ENCODE measurements around the gene LMO7.
"Not testable (repeated sequence)": the region's sequence is repeated elsewhere in the genome, so short reads cannot be mapped to it uniquely, and the experiment has no call there.

The LMO7 gene

GRCh38 chr13:75680251-75680650 lies 44.1 kb downstream of the LMO7 start:
- H3K9ac ChIP-seq (ENCODE audit: low read depth, low read length); H3K4me3 ChIP-seq (ENCODE audit: low read depth, low read length); H3K27me3 ChIP-seq (ENCODE audit: control insufficient read depth, insufficient read depth, low read length); H3K4me1 ChIP-seq (ENCODE audit: control insufficient read depth, insufficient read depth, low read length); H3K36me3 ChIP-seq (ENCODE audit: control insufficient read depth, insufficient read depth, low read length); H3K9me3 ChIP-seq (ENCODE audit: control insufficient read depth, insufficient read depth, low read length): not testable (repeated sequence)

DNA sequence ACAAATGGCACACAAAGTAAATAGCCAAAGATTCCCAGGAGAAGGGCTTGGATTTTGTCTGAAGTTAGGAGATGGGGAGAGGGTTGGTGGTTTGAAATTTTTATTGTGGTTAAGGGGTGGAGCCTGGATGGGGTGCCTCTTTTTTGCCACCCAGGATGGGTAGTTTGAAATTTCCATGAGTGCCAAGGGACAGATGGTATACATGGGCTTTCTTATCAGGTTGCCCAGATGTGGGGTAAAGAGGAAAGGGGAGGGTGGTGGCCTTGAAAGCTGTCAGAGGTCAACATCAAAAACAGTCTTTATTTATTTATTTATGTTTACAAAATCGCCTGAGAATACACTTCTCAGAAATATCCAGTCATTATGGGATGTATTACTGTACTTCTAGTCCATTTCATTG lies 46.2 kb downstream of the LMO7 start:
- Histone ChIP-seq H3K4me1 (ENCODE audit: control insufficient read depth, insufficient read depth, low read length) (peaks cover 7% of the 10 kb centered on the region), H3K27me3 (ENCODE audit: control insufficient read depth, insufficient read depth, low read length) (no peaks in the 10 kb centered on the region), H3K36me3 (ENCODE audit: control insufficient read depth, insufficient read depth, low read length) (no peaks in the 10 kb centered on the region), H3K4me3 (ENCODE audit: low read depth, low read length) (no peak overlapping the region), H3K9me3 (ENCODE audit: control insufficient read depth, insufficient read depth, low read length) (no peaks in the 10 kb centered on the region), H3K9ac (ENCODE audit: low read depth, low read length) (no peak overlapping the region)

DNA sequence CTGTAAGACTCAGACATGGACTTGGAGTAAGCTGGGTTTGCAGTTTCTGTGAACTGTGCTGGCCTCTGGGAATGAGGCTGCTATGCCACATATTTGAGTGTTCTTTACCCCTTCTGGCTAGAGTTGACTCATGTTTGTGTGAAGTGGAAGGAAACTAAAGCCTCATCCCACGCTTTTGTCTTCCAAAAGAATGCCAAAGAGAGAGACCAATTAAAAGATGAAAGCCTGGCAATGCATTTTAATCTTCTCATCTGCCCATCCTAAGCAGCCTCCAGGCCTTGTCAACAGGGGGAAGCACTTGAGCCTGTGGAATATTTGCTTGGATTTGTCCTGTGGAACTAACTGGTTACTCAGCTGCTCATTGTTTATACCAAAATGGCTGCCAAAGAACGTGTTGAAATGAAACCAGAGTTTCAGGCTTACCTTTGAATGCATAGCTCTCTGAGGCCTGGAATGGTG lies 49.1 kb downstream of the LMO7 start:
- Histone ChIP-seq H3K27me3 (ENCODE audit: control insufficient read depth, insufficient read depth, low read length) (no peaks in the 10 kb centered on the region), H3K9ac (ENCODE audit: low read depth, low read length) (no peak overlapping the region), H3K36me3 (ENCODE audit: control insufficient read depth, insufficient read depth, low read length) (no peaks in the 10 kb centered on the region), H3K9me3 (ENCODE audit: control insufficient read depth, insufficient read depth, low read length) (no peaks in the 10 kb centered on the region), H3K4me1 (ENCODE audit: control insufficient read depth, insufficient read depth, low read length) (peaks cover 7% of the 10 kb centered on the region), H3K4me3 (ENCODE audit: low read depth, low read length) (no peak overlapping the region)

- Histone ChIP-seq H3K9ac (ENCODE audit: low read depth, low read length) (no peak overlapping the region), H3K4me3 (ENCODE audit: low read depth, low read length) (no peak overlapping the region), H3K4me1 (ENCODE audit: control insufficient read depth, insufficient read depth, low read length) (peaks cover 7% of the 10 kb centered on the region), H3K27me3 (ENCODE audit: control insufficient read depth, insufficient read depth, low read length) (no peaks in the 10 kb centered on the region), H3K36me3 (ENCODE audit: control insufficient read depth, insufficient read depth, low read length) (no peaks in the 10 kb centered on the region), H3K9me3 (ENCODE audit: control insufficient read depth, insufficient read depth, low read length) (no peaks in the 10 kb centered on the region)
Measured at GRCh38 chr13:75687150-75687763, 51.1 kb downstream of the LMO7 start.

- no peak overlapping the region for H3K9ac ChIP-seq (ENCODE audit: low read depth, low read length)
- H3K27me3 ChIP-seq (ENCODE audit: control insufficient read depth, insufficient read depth, low read length), result no peaks in the 10 kb centered on the region
- peaks cover 7% of the 10 kb centered on the region for H3K4me1 ChIP-seq (ENCODE audit: control insufficient read depth, insufficient read depth, low read length)
- no peaks in the 10 kb centered on the region for H3K36me3 ChIP-seq (ENCODE audit: control insufficient read depth, insufficient read depth, low read length)
- no peaks in the 10 kb centered on the region for H3K9me3 ChIP-seq (ENCODE audit: control insufficient read depth, insufficient read depth, low read length)
- no peak overlapping the region for H3K4me3 ChIP-seq (ENCODE audit: low read depth, low read length)
Measured at GRCh38 chr13:75689686-75690085, 53.6 kb downstream of the LMO7 start.

DNA sequence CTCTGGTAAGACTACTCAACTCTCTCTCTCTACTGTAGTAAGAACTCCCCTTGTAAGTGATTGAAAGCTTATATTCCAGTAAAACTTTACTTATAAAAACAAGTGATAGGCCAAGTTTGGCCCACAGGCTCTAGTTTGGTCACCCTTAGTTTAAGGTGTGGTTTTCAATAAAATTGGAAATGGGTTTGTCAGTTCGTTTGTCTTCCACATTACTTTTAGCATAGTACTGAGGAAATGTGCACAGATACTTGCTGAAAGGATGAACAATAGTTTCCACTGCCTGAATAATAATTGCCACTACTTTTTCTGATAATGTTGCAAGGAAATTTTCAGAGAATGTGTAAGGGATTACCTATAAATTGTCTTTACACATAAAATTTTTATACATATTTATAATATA lies 54.5 kb downstream of the LMO7 start:
- H3K4me1 ChIP-seq (ENCODE audit: control insufficient read depth, insufficient read depth, low read length), result peaks cover 3% of the 10 kb centered on the region
- H3K9me3 ChIP-seq (ENCODE audit: control insufficient read depth, insufficient read depth, low read length), result no peaks in the 10 kb centered on the region
- H3K36me3 ChIP-seq (ENCODE audit: control insufficient read depth, insufficient read depth, low read length), result no peaks in the 10 kb centered on the region
- H3K9ac ChIP-seq (ENCODE audit: low read depth, low read length), result no peak overlapping the region
- H3K27me3 ChIP-seq (ENCODE audit: control insufficient read depth, insufficient read depth, low read length), result no peaks in the 10 kb centered on the region
- no peak overlapping the region for H3K4me3 ChIP-seq (ENCODE audit: low read depth, low read length)

DNA sequence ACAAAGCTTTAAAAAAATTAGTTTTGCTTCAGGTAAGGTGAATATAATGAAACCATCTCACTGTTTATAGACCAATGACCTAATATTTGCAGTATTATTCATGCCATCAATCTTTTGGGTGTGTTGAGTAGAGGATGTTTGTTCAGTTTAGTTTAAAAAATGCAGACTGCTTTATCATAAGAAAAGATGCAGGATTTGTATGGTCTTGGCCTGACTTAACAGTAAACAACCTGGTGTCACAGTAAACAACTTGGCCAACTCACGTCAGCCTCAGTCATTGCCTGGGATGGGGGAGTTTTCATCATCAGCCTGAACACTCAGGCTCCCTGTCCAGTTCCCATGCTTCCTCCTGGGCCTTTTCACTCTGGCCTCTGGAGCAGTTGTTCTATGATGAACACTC lies 55.1 kb downstream of the LMO7 start:
- Histone ChIP-seq H3K9ac (ENCODE audit: low read depth, low read length) (no peak overlapping the region), H3K4me3 (ENCODE audit: low read depth, low read length) (no peak overlapping the region), H3K4me1 (ENCODE audit: control insufficient read depth, insufficient read depth, low read length) (no peaks in the 10 kb centered on the region), H3K27me3 (ENCODE audit: control insufficient read depth, insufficient read depth, low read length) (no peaks in the 10 kb centered on the region), H3K9me3 (ENCODE audit: control insufficient read depth, insufficient read depth, low read length) (no peaks in the 10 kb centered on the region), H3K36me3 (ENCODE audit: control insufficient read depth, insufficient read depth, low read length) (no peaks in the 10 kb centered on the region)

DNA sequence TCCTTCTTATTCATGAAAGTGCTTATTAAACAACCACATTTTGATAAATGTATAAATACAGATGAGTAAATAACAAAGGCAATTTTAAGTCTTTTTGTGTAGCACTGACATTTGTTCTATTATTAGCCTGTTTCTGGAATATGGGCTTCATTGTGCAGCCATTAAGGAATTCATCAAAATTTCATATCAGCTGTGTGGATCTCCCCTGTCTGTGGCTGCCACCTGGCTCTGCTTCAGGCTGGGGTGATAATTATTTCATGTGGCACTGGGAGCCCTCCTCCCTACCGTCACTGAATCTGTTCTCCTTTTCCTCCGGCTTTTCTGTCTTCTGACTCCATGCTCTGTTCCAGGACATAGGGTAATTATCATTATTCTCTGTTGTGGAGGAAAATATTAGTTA lies 57.1 kb downstream of the LMO7 start:
- Histone ChIP-seq H3K4me3 (ENCODE audit: low read depth, low read length) (no peak overlapping the region), H3K4me1 (ENCODE audit: control insufficient read depth, insufficient read depth, low read length) (no peaks in the 10 kb centered on the region), H3K27me3 (ENCODE audit: control insufficient read depth, insufficient read depth, low read length) (no peaks in the 10 kb centered on the region), H3K36me3 (ENCODE audit: control insufficient read depth, insufficient read depth, low read length) (no peaks in the 10 kb centered on the region), H3K9ac (ENCODE audit: low read depth, low read length) (no peak overlapping the region), H3K9me3 (ENCODE audit: control insufficient read depth, insufficient read depth, low read length) (no peaks in the 10 kb centered on the region)

GRCh38 chr13:75694722-75695121 lies 58.6 kb downstream of the LMO7 start:
- Histone ChIP-seq H3K36me3 (ENCODE audit: control insufficient read depth, insufficient read depth, low read length) (no peaks in the 10 kb centered on the region), H3K9me3 (ENCODE audit: control insufficient read depth, insufficient read depth, low read length) (peaks cover 4% of the 10 kb centered on the region), H3K9ac (ENCODE audit: low read depth, low read length) (no peak overlapping the region), H3K27me3 (ENCODE audit: control insufficient read depth, insufficient read depth, low read length) (no peaks in the 10 kb centered on the region), H3K4me1 (ENCODE audit: control insufficient read depth, insufficient read depth, low read length) (no peaks in the 10 kb centered on the region), H3K4me3 (ENCODE audit: low read depth, low read length) (no peak overlapping the region)

DNA sequence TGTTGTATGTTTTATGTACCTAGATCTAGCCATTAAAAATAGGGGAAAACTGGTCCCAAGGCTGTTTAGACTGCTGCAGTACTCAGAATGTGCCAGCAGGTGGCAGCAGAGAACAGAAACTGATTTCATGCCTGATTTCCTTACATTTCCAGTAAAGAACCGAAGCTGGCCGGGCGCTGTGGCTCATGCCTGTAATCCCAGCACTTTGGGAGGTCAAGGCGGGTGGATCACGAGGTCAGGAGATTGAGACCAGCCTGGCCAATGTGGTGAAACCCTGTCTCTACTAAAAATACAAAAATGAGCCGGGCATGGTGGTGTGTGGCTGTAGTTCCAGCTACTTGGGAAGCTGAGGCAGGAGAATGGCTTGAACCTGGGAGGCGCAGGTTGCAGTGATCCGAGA lies 59.8 kb downstream of the LMO7 start:
- not testable (repeated sequence) for H3K9ac ChIP-seq (ENCODE audit: low read depth, low read length); H3K4me3 ChIP-seq (ENCODE audit: low read depth, low read length); H3K36me3 ChIP-seq (ENCODE audit: control insufficient read depth, insufficient read depth, low read length); H3K4me1 ChIP-seq (ENCODE audit: control insufficient read depth, insufficient read depth, low read length); H3K9me3 ChIP-seq (ENCODE audit: control insufficient read depth, insufficient read depth, low read length); H3K27me3 ChIP-seq (ENCODE audit: control insufficient read depth, insufficient read depth, low read length)

GRCh38 chr13:75699062-75699461 lies 62.9 kb downstream of the LMO7 start:
- Histone ChIP-seq H3K4me1 (ENCODE audit: control insufficient read depth, insufficient read depth, low read length) (no peaks in the 10 kb centered on the region), H3K9me3 (ENCODE audit: control insufficient read depth, insufficient read depth, low read length) (peaks cover 4% of the 10 kb centered on the region), H3K27me3 (ENCODE audit: control insufficient read depth, insufficient read depth, low read length) (no peaks in the 10 kb centered on the region), H3K9ac (ENCODE audit: low read depth, low read length) (no peak overlapping the region), H3K36me3 (ENCODE audit: control insufficient read depth, insufficient read depth, low read length) (no peaks in the 10 kb centered on the region), H3K4me3 (ENCODE audit: low read depth, low read length) (no peak overlapping the region)

DNA sequence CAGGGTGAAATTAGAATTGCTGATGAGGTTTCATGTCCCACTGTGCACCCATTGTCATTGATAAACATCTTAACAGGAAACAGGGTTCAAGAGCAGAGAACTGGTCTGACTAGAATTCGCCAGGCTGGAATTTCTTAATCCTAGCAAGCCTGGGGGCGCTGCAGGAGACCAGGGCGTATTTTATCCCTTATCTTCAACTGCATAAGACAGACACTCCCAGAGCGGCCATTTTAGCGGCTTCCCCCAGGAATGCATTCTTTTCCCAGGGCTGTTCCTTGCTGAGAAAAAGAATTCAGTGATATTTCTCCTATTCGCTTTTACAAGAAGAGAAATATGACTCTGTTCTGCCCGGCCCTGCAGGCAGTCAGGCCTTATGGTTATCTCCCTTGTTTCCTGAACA lies 63.6 kb downstream of the LMO7 start:
- H3K27me3 ChIP-seq (ENCODE audit: control insufficient read depth, insufficient read depth, low read length); H3K9me3 ChIP-seq (ENCODE audit: control insufficient read depth, insufficient read depth, low read length); H3K4me3 ChIP-seq (ENCODE audit: low read depth, low read length); H3K9ac ChIP-seq (ENCODE audit: low read depth, low read length); H3K4me1 ChIP-seq (ENCODE audit: control insufficient read depth, insufficient read depth, low read length); H3K36me3 ChIP-seq (ENCODE audit: control insufficient read depth, insufficient read depth, low read length): not testable (repeated sequence)

All from iPS-15b (cell line).